OCI-LY3 (cell line): ENCODE results near the gene LARGE1.

Source experiments
- EZH2phosphoT487 ChIP-seq: fragments of 200-600 bp; shearing (Covaris generic); IDR thresholded peaks from 2 replicates; pipeline ENCODE4 v1.6.1; 2018; ENCODE audit warnings: antibody characterized with exemption, mixed run types, low read depth
- TF ChIP-seq, protein P1 (sequence below): fragments of 200-600, 300-600 bp; sonication (generic); IDR thresholded peaks from 2 replicates; pipeline ENCODE4 v1.5.1; 2014; ENCODE audit warnings: antibody characterized with exemption, low read length, low read depth

DNA sequence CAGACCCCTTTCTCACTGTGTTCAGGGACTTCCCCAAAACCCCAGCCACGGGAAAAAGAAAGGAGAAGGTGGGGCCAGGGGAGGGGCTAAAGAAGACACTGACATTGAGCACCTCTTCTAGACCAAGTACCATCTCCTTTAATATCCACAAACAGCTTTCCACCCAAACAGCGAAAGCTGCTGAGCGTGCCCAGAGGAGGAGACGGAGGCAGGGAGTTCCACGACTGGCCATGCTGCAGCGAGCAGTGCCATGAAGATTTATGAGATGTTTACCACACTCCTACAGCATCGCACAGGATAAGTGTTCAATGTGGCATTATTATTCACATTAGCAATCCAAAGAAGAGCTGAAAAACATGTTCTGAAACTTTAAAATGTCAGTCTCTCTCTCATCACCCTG, 127.4 kb downstream of the LARGE1 start:
- TF ChIP-seq, protein P1, sequence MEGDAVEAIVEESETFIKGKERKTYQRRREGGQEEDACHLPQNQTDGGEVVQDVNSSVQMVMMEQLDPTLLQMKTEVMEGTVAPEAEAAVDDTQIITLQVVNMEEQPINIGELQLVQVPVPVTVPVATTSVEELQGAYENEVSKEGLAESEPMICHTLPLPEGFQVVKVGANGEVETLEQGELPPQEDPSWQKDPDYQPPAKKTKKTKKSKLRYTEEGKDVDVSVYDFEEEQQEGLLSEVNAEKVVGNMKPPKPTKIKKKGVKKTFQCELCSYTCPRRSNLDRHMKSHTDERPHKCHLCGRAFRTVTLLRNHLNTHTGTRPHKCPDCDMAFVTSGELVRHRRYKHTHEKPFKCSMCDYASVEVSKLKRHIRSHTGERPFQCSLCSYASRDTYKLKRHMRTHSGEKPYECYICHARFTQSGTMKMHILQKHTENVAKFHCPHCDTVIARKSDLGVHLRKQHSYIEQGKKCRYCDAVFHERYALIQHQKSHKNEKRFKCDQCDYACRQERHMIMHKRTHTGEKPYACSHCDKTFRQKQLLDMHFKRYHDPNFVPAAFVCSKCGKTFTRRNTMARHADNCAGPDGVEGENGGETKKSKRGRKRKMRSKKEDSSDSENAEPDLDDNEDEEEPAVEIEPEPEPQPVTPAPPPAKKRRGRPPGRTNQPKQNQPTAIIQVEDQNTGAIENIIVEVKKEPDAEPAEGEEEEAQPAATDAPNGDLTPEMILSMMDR: no peak
- no peak for TF ChIP-seq EZH2phosphoT487
